Anterior cingulate cortex (tissue), 58 donors: Measurements from ENCODE around the gene GPR141.

ENCODE experiments used
- DNase-seq, 58 donors: peaks; one replicate each; lab custom pipeline; 2025; lab: John Stamatoyannopoulos, UW

Gene GPR141, protein sequence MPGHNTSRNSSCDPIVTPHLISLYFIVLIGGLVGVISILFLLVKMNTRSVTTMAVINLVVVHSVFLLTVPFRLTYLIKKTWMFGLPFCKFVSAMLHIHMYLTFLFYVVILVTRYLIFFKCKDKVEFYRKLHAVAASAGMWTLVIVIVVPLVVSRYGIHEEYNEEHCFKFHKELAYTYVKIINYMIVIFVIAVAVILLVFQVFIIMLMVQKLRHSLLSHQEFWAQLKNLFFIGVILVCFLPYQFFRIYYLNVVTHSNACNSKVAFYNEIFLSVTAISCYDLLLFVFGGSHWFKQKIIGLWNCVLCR

DNA sequence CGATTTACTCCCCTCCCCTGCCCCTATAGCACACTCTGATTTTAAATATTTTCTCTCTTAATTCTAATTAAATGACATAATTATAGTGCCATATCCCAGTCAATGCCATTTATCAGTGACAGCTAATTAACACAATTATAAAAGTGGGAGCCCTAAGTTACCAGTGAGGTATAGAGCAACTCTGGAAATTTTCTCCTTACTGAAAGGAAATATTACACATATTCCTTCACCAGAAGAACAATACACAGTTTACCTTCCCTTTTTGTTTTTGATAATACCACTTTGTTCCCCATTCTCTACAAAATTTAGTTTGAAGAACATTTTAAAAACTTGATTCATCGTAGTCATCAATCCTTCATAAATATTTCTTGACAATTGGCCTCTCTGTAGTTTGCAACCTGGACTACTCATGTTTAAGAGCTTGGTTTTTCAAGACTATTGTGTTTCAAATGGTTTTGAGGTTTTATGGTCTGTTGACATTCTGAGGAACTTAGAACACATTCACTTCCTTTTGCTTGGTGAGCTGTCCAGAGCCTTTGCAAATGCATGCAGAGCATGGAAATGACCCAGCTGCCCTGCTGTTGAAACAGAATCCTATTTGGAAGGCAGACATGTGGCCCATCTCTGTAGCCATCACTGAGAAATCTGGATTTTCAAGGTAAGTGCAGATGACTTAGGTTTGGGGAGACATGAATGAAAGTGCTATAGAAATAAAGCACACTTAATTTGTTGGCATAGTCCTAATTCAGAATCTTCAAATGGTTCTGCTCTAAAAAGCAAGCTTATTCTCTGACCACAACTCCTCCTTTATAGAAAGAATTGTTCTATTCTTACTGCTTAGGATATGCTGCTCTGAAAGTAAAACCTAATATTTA is at the start of gene GPR141:
Gene GPR141 (plus strand): TSS at position 521 of the 875 bp plus-strand sequence. CDS start 56,628 bp downstream, outside the sequence.
- DNase-seq = peak in 1 of 58 donors; percentile 6

DNA sequence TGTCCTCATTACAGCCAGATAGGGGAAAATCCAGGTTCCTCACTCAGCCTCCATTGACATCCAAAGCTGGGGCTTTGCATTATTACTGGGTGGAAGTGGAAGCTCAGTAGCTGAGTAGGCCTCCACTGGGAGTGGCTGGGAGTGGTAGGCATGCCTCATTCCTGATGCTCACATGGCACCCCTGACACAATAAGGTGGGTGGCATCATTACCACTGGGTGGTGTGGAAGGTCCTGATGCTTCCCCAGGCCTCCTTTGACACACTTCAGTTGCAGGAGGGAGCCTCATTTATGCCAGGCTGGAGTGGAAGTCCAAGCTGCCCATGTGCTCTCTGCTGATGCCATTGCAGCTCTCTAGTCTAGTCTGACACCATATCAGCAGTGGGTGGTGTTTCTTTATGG is 48.2 kb upstream of the GPR141 start:
- DNase-seq = no peak

DNA sequence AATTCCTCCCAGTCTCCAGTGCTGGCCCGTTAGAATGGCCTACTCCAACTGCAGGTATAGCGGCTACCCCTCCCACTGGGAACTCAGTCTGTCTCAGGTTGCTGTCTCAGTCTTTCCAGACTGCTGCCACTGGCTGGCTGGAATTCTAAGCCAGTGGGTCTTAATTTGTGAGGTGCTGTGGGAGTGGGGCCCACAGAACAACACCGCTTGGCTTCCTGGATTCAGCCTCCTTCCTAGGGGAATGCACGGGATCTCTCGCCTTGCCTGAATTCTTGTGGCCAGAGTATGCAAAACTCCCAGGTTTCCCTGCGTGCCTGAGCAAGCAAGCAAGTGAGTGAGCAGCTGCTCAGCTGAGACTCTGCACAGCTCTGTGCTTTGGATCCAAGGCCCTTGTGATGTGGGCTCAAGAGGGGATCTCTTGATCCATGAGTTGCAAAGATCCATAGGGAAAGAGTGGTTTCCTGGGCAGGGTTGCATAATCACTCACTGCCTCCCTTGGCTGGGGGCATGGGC is 41.5 kb upstream of the GPR141 start:
- DNase-seq = no peak

DNA sequence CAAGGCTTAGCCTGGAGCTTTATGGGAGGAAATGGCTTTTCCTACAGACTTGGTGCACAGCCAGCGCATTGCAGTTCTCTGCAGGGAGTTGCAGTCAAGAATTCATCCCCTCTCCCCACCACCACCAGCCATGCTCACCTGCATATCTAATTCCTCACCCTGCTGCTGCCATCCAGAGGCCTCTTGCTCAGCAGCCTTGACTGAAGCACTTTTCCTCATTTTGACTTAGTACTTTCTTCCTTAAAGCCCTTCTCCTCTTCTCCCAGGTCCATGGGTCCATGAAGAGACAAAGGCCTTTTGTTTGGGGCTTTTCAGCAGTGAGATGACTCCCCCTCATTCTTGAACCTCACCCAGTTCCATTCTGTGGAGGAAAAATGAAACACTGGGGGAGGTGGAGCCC is 39.7 kb upstream of the GPR141 start:
- no peak for DNase-seq

DNA sequence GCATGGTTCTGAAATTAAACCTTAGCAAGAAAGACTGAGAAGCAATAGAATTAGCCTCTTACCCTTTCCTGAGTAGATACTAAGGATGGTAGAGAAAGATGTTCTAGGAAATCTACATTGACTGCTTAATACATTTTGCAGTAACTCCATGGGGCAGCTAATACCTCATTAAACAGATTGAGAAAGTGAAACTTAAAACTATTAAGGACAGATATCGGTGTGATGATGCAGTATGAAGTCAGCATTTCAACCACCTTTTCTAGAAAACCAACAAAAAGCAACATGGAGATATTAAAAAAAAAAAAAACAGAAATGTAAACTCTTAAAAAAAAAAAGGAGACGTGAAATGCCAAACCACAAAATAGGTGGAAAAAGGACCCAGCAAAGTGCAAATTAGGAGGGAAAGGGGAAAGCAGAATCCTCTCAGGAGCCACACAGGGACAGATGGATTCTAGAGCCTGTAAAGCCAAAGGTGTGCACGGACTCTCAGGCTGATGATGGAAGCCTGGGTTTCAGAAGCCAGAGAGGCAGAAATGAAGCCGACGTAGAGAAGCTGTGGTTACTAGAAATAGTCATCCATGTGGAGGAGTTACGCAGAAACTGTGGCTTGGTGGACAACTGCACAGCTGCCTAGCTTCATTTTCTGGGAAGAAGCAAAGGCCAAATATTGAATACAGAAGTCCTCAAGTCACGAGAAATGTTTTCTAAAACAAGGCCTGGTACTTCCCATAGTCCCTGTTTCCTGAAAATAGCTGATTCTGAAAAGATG is 38.1 kb upstream of the GPR141 start:
- no peak for DNase-seq

DNA sequence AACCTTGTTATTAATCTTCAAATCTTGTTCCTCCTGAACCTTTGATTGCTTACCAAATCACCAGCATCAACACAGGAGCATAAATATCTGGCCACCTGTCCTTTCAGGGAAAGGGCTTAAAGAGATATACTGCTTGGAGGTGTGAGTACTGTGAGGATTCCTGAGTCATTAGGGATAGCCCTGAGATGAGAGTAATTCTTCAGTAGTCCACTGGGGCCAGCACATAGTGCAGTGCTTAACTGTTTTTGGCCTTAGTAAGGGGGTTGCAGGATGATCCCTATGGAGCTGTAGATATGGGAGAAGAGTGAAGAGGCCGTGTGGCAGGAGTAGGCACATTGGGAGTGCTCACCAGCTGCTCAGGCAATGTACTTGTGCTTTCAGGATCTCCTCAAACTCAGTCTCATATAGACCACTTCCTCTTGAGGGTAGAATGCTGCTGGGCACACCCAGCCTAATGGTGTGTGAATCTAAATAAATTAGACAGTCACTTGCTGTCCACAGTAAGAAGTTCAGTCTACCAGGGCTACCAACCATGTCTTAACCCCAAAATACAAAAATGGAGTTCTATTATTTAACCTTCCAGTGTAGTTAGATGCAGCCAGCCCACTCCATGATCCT is 26.5 kb upstream of the GPR141 start:
- no peak for DNase-seq

DNA sequence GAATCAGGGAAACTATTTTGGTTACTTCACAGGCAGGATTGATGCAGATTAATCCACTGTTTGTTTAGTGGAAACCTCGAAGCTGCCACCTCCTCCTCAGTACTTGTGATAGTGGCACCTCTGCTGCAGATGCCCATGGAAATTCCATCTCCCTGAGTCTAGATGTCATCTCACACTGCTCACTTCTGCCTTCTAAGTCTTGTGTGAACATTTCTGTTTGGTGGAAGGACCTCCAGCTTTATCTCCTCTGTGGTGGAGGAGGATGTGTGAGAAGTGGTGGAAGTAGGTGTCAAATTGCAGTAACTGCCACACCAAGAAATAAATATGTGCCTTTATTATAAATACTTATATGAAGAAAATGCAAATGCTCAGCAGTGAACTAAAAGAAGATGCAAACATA is 25.8 kb upstream of the GPR141 start:
- DNase-seq = no peak

DNA sequence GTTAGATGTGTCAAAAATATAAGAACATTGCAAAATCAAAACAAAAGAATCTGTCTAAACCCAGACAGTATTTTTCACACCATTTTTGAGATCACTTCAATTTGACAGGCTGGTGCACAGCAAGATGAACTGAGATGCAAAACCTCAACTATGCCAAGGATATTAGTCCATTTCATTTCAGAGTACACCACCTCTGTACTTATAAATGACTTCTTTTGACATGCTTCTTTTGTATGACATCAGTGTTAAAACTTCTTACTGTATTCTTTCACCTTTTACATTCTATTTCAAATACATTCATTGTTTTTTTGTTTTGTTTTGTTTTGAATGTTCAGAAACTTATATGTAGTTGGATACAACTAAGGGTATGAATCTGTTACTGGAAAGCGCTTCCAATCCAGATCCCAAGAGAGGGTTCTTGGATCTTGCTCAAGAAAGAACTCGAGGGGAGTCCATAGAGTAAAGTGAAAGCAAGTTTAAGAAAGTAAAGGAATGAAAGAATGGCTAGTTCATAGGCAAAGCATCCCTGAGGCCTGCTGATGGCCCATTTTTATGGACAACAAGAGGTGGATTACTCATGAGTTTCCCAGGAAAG is 23.5 kb upstream of the GPR141 start:
- DNase-seq = no peak

DNA sequence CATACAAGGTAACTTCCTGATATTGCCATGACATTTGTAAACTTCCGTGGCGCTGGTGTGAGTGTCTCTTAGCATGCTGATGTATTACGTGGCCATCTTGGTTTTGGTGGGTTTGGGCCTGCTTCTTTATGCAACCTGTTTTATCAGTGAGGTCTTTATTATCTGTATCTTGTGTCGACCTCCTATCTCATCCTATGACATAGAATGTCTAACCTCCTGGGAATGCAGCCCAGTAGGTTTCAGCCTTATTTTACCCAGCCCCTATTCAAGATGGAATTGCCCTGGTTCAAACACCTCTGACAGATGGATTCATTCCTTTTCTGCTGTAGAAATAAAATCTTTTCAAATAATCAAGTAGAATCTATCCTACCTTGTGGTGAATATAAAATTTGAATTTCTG is 23.0 kb upstream of the GPR141 start:
- no peak for DNase-seq

DNA sequence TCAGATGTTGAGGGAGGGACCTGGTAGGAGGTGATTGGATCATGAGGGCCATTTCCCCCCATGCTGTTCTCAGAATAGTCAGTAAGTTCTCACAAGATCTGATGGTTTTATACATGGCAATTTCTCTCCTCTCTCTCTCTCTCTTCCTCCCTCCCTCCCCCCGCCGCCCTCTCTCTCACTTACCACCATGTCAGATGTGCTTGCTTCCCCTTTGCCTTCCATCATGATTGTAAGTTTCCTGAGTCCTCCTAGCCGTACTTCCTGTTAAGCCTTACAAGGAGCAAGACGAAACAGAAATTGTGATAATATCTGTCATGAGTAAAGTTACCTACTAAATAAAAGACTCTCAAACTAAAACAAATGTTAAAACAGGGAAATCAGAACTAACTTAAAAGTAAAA is 19.9 kb upstream of the GPR141 start:
- DNase-seq = no peak

DNA sequence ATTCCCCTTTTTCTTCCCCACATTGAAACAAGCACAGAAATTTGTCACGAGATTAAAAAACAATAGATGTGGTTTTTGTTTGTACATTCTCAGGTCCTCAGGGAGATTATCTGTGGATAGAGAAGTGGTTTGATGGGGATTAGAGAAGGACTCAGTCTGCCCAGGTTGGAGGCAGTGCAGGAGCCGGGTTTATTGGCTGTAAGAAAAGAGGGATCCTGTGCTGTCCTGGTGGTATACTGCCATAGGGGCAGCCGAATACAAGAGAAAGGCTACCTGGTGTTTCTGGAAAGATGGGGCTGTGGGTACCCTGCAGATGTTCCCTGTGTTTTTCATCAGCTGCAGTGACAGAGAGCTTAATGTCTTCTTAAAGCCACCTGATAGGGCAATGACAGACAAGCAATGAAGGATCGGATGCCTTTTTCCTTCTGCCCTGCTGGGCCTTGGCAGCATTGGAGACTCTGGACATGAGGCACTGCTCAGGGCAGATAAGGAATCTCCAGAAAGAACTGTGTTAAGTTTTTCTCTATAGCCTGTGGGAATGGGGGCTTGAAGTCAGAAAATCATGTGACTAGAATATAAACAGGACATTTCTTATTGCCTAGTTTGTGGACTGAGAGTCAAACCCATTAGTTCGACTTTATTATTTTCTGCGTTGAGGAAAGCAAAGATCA is 18.1 kb upstream of the GPR141 start:
- no peak for DNase-seq

DNA sequence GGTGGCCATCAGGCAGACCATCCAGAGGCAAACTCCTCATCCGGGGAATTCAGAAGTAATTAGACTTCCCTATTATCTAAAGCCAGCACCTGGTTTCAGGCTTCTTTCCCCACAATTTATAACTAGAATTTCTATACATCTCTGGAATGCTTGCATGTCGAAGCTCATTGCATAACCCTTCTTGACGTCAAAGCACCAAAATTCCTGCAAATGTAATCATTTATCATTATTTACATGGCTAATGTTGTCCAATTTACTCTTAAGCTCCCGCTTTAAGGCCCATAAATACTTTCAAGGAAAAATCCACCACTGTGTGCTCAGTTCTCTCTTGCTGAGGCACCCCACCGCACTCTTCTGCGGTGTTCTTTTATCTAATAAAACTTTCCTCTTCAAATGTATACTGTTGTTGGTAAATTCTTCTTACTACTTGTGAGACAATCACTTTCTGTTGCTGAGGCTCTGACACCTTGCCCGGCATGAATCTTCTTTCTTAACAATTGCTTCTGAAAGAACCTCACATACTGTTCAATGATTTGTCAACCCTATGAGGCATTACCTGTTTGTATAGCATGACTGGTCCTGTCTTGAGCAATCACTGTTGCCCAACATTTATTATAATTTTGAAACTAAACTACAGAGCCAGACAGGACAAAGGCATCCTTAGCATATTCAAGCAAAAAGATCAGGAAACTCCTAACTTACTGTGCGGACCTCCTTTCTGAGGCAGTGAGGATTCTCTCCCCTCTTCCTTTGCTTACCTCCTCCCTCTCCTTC is 17.4 kb upstream of the GPR141 start:
- no peak for DNase-seq

DNA sequence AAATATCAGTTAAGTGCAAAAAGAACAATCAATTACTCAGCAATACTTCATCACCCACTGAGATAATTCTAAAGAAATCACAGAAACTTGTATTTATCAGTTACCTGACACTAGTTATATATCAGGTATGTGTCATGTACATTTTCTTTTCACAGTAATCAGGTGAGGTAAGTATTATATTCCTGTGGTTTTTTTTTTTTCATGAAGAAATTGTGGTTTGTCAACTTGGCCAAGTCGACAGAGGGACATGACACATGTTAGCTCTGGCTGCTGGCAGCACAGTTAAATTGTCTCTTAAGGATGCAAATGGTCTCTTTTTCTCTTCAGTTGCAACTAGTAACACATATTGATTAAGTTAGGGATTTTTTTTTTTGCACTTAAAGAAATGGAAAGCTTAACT is 13.7 kb upstream of the GPR141 start:
- no peak for DNase-seq

DNA sequence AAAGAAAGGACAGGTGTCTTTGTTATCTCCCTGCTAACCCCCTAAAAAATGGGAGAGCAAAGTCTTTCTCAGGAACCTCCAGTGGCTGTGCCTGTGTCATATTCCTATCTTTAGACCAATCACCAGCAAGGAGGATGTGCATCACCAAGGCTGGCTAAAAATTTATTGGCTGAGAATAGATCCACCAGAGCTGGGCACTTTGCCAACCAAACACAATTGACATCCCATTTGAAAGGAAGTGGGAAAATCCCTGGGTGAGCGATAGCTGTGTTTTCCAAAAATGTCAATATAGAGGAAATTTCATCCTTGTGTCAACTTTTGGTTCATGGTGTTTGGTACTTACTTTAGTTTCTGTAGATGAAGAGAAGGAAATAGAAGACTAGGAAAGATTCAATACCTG is 13.1 kb upstream of the GPR141 start:
- peak in 1 of 58 donors; percentile 9 for DNase-seq

DNA sequence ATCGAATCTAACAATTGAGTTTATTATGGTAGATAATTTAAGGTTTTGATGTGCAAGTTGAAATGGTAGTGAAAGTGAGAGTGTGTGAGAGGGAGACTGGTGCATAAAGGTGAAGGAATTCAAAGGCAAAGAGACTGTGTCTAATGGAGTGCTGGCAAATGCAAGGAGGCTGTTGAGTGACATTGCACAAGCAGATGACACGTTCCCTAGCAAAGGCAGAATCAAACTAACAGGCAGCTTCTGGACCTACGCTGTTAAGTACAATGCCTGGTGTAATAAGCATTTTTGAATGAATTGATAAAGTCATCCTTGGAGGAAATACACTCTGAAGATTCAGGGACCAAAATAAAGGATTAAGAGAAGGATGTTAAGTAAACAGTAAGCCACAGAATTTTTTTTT is 11.7 kb upstream of the GPR141 start:
- no peak for DNase-seq

DNA sequence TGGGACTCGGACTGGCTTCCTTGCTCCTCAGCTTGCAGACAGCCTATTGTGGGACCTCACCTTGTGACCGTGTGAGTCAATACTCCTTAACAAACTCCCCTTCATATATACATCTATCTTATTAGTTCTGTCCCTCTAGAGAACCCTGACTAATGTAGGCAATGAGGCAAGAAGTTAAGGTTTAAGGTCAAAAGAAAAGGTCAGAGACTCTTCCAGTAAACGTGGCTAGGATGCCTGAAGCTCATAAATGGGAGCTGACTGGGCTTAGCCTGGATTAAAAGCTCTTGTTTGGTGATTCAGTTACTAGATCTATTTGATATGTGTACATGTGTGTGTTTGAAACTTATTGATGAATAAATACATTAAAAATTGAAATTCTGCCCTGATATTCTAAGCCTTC is 10.6 kb upstream of the GPR141 start:
- DNase-seq = no peak

DNA sequence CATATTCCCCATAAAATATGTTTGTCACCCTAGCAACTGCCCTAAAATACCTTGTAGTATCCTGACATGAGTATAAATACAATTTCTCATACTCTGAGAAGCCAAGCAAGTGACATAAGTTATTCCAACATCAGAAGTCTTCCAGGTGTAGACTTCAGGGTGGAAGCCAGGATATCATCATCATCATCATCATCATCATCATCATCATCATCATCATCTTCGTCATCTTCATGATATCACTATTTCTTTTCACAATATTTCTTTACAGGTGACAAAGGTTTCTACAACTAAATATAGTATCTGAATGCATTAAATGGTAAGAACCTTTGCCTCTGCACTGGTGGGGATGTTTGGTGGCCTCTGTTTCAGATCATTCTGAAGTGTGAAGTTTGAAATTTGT is 10.0 kb upstream of the GPR141 start:
- no peak for DNase-seq

DNA sequence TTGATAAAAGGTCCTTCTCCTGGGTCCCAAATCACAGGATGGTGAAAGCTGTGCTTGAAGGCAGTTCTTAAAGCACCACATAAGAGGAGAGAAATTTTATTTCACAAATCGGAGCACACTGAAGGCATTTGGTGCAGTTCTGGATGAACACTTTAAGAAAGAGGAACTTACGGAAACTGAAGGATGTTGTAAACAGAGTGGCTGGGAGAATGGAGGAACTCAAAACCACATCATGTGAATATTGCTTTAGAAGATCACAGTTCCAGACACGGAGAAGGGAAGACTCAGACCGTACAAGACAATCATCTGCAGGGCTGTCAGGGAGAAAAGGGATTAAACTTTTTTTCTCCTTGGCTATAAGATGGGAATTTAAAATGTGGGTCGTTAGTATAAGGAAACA is 9.0 kb upstream of the GPR141 start:
- DNase-seq = peak in 1 of 58 donors; percentile 31

DNA sequence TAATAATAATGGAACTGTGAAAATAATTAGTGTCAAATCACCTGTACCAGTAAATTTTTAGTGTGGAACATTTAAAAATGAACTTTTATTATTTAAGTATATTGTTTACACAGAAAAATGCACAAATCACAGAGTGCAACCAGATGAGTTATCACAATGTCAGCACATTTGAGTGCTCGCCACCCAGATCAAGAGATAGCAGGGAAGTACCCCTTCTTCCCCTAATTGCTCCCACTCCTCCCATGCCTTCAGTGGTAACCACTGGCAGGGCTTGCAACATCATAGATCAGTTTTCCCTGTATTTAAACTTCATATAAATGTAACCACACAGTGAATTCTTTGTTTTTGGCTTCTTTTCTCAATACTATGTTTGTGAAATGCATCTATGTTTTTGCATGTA is 7.8 kb upstream of the GPR141 start:
- DNase-seq = no peak
